Mesenchymal stem cell (in vitro differentiated cells and primary cell): Measurements from ENCODE around the gene MERTK. TPM values are rescaled to one million over a fixed set of nuclear protein-coding genes. Genes with fewer than 3 reads are reported as not detected.
"Not testable (repeated sequence)": the region's sequence is repeated elsewhere in the genome, so short reads cannot be mapped to it uniquely, and the experiment has no call there.

ENCODE experiments used
- DNase-seq: peaks from one replicate; pipeline ENCODE4 v3.0.0-alpha.2; 2013
- H2AFZ ChIP-seq: one replicate; pipeline ENCODE4 v1.6.1; 2013; ENCODE audit warnings: low read depth, mild to moderate bottlenecking, control low read depth, inconsistent platforms, low read length, moderate library complexity
- H2AK5ac ChIP-seq: 2 replicates; pipeline ENCODE4 v1.6.1; 2013; ENCODE audit warnings: low read length, moderate library complexity, mild to moderate bottlenecking, inconsistent platforms; ENCODE audit not compliant: severe bottlenecking
- H2BK120ac ChIP-seq: one replicate; pipeline ENCODE4 v1.6.1; 2013; ENCODE audit warnings: low read depth, mild to moderate bottlenecking, inconsistent platforms, low read length, moderate library complexity
- H2BK12ac ChIP-seq, 2 experiments: one replicate each; pipeline ENCODE4 v1.6.1; 2013; ENCODE audit warnings: inconsistent platforms in 2 of 2, low read length in 2 of 2, mild to moderate bottlenecking in 2 of 2, moderate library complexity in 2 of 2, control low read depth in 1 of 2
- H2BK15ac ChIP-seq: one replicate; pipeline ENCODE4 v1.6.1; 2013; ENCODE audit warnings: mild to moderate bottlenecking, low read depth, inconsistent platforms; ENCODE audit not compliant: poor library complexity, severe bottlenecking
- H2BK5ac ChIP-seq: 2 replicates; pipeline ENCODE4 v1.6.1; 2013; ENCODE audit warnings: low read depth, mild to moderate bottlenecking, low read length, control low read depth, inconsistent platforms; ENCODE audit not compliant: poor library complexity, severe bottlenecking
- H3K14ac ChIP-seq, 2 experiments: one replicate each; pipeline ENCODE4 v1.6.1; 2013; ENCODE audit warnings: inconsistent platforms in 2 of 2, low read length in 2 of 2, control low read depth in 1 of 2, mild to moderate bottlenecking in 1 of 2, moderate library complexity in 1 of 2
- H3K18ac ChIP-seq, 2 experiments: one replicate each; pipeline ENCODE4 v1.6.1; 2013; ENCODE audit warnings: inconsistent platforms in 2 of 2, low read length in 2 of 2, control low read depth in 1 of 2, low read depth in 1 of 2, mild to moderate bottlenecking in 1 of 2
- H3K23ac ChIP-seq, 2 experiments: one replicate each; pipeline ENCODE4 v1.6.1; 2013; ENCODE audit warnings: inconsistent platforms in 2 of 2, low read length in 2 of 2, mild to moderate bottlenecking in 2 of 2, moderate library complexity in 2 of 2, control low read depth in 1 of 2
- H3K27ac ChIP-seq: 2 replicates; pipeline ENCODE4 v1.5.1; 2013; ENCODE audit warnings: mild to moderate bottlenecking, moderate library complexity, low read length, control low read depth, inconsistent platforms; ENCODE audit not compliant: poor library complexity, severe bottlenecking
- H3K27me3 ChIP-seq, 2 experiments: 2 replicates each; pipeline versions ENCODE4 v1.6.1 to v1.7.0; 2013; ENCODE audit warnings: low read length in 2 of 2, mild to moderate bottlenecking in 2 of 2, moderate library complexity in 2 of 2, control low read depth in 1 of 2, inconsistent platforms in 1 of 2; ENCODE audit not compliant: control insufficient read depth in 1 of 2, insufficient read depth in 1 of 2
- H3K36me3 ChIP-seq, 2 experiments: 2 replicates each; pipeline versions ENCODE4 v1.6.1 to v1.7.0; 2013; ENCODE audit warnings: low read length in 2 of 2, control low read depth in 1 of 2, inconsistent platforms in 1 of 2, low read depth in 1 of 2, mild to moderate bottlenecking in 1 of 2; ENCODE audit not compliant: insufficient read depth in 2 of 2, control insufficient read depth in 1 of 2
- H3K4ac ChIP-seq, 2 experiments: one replicate each; pipeline ENCODE4 v1.6.1; 2013; ENCODE audit warnings: inconsistent platforms in 2 of 2, low read length in 2 of 2, mild to moderate bottlenecking in 2 of 2, moderate library complexity in 2 of 2, control low read depth in 1 of 2, low read depth in 1 of 2
- H3K4me1 ChIP-seq: 2 replicates; pipeline ENCODE4 v1.6.1; 2013; ENCODE audit warnings: low read depth, low read length, control low read depth; ENCODE audit not compliant: control insufficient read depth, insufficient read depth
- H3K4me2 ChIP-seq: 2 replicates; pipeline ENCODE4 v1.6.1; 2013; ENCODE audit warnings: low read length, mild to moderate bottlenecking, inconsistent platforms; ENCODE audit not compliant: poor library complexity, severe bottlenecking
- H3K4me3 ChIP-seq, 2 experiments: 2 replicates each; pipeline versions ENCODE4 v1.5.1 to v1.7.0; 2013; ENCODE audit warnings: low read length in 2 of 2, mild to moderate bottlenecking in 2 of 2, control low read depth in 1 of 2, low read depth in 1 of 2; ENCODE audit not compliant: insufficient read depth in 1 of 2
- H3K79me1 ChIP-seq: replicated peaks from 2 replicates; pipeline ENCODE4 v1.6.1; 2013; ENCODE audit warnings: mild to moderate bottlenecking, control low read depth, low read length, inconsistent platforms; ENCODE audit not compliant: poor library complexity, severe bottlenecking
- H3K9ac ChIP-seq: 2 replicates; pipeline ENCODE4 v1.7.0; 2013; ENCODE audit warnings: mild to moderate bottlenecking, low read length, moderate library complexity
- H3K9me3 ChIP-seq: 2 replicates; pipeline ENCODE4 v1.7.0; 2013; ENCODE audit warnings: mild to moderate bottlenecking, low read length; ENCODE audit not compliant: control insufficient read depth
- H4K8ac ChIP-seq: one replicate; pipeline ENCODE4 v1.6.1; 2013; ENCODE audit warnings: inconsistent platforms, mild to moderate bottlenecking, low read length, moderate library complexity
- H4K91ac ChIP-seq: one replicate; pipeline ENCODE4 v1.6.1; 2013; ENCODE audit warnings: mild to moderate bottlenecking, low read length, inconsistent platforms
- WGBS: methylation state at CpG from one replicate; pipeline ENCODE4 v1.1.7; 2013; ENCODE audit warnings: mixed read lengths; 5-methylcytosine and 5-hydroxymethylcytosine counted together
- polyA plus RNA-seq, 2 experiments: library from polyadenylated mRNA; stranded (reverse); fragments of 200-250 nt; gene quantifications; one replicate each; pipeline ENCODE4 v1.2.3, GENCODE V29; 2013

MERTK gene
- 2.6 TPM for polyA plus RNA-seq (2013, experiment 1 of 2)
- polyA plus RNA-seq (2013, experiment 2 of 2), result 2.7 TPM

DNA sequence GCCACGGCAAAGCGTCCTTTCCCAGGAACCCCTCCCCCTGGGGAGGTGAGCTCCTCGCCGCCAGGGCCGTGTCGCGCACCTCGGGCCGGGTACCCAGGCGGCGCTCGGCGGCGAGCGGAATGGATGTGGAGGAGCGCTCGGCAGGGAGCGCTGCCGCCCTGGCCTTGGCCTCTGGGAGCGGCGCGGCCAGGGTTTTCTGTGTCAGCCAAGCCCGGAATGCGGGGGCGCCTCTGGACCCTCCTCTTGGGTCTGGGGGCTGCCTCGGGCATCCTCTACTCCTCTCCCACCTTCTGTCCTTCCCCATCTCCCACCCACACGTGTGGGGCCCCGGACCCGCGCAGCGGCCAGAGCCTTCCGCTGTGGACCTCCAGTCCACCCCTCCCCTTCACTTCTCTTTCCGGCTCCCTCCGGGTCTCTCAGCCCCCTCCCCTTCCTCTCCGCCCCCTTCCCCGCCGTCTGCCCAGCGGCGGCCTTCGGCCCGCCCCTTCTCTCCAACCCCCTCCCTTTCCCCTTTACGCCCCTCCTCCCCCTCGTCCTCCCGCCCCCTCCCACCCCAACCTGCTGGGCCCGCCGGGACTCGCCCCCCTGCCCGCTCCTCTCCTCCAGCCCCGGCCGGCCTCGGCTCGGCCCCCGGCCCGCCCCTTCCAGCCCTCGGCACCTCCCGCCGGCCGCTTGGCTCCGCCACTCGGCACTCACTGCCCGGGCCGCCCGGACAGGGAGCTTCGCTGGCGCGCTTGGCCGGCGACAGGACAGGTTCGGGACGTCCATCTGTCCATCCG lies at the start of gene MERTK:
Gene MERTK (plus strand): TSS at position 684 of the 779 bp plus-strand sequence. CDS start 129 bp downstream, outside the sequence.
- Histone ChIP-seq H2BK15ac (peak within 1 kb of the TSS; percentile 60), H4K8ac (peak within 1 kb of the TSS; percentile 81), H3K14ac (peak within 1 kb of the TSS in 1 of 2 experiments; percentile 97), H2BK120ac (peak within 1 kb of the TSS; percentile 64), H2BK12ac (peak within 1 kb of the TSS in 1 of 2 experiments; percentile 97), H3K18ac (peak within 1 kb of the TSS; percentile 37 to 88), H3K9me3 (no peaks in the 10 kb centered on the region), H2AK5ac (peak within 1 kb of the TSS; percentile 74), H3K23ac (peak within 1 kb of the TSS in 1 of 2 experiments; percentile 76), H3K79me1 (peaks cover 6% of the 10 kb centered on the region), H3K27me3 (peaks cover 0 to 40% of the 10 kb centered on the region in 2 experiments), H3K4me3 (peak within 1 kb of the TSS; percentile 75 to 78), H4K91ac (peak within 1 kb of the TSS; percentile 57), H3K9ac (peak within 1 kb of the TSS; percentile 75), H3K36me3 (no peaks in the 10 kb centered on the region), H2AFZ (peak within 1 kb of the TSS; percentile 96), H3K27ac (peak within 1 kb of the TSS; percentile 93), H3K4me1 (peaks cover 11% of the 10 kb centered on the region), H2BK5ac (peak within 1 kb of the TSS; percentile 85), H3K4ac (peak within 1 kb of the TSS; percentile 57 to 87), H3K4me2 (peak within 1 kb of the TSS; percentile 85)
- DNase-seq, result peak; percentile 89
- WGBS, result under 1% methylated on average over 52 of the region's 71 CpGs

DNA sequence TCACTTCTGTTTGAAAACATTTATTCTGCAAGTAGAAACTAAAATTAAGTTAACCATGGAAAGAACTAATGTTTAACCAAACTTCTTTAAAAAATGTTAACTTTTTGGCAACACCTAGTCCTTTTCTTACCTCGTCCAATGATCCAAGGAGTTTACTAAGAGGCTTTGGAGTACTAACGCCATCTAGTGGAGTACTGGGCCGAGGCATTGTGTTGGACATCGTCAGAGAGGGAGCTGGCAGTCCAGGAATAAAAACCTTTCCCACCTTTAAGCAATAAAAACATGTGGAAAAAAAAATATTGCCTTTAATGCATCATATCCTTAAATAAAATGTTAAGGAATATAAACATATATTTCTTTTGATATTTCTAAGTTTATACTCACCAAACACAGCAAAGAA lies 47.8 kb upstream of the MERTK start:
- peaks cover 0 to 11% of the 10 kb centered on the region in 2 experiments for H3K36me3 ChIP-seq
- H3K4me3 ChIP-seq, H4K91ac ChIP-seq, H2AK5ac ChIP-seq, H3K18ac ChIP-seq, H3K9ac ChIP-seq, H3K4ac ChIP-seq, H3K27me3 ChIP-seq, H3K23ac ChIP-seq, H2AFZ ChIP-seq, H3K14ac ChIP-seq, H3K4me1 ChIP-seq, H3K4me2 ChIP-seq, H4K8ac ChIP-seq, H3K79me1 ChIP-seq, H2BK5ac ChIP-seq, H2BK12ac ChIP-seq, H3K27ac ChIP-seq, H2BK120ac ChIP-seq, H3K9me3 ChIP-seq, H2BK15ac ChIP-seq: not testable (repeated sequence)
- WGBS, result no CpG with 5 or more reads among the region's 4 CpGs
- peak; percentile 19 for DNase-seq

DNA sequence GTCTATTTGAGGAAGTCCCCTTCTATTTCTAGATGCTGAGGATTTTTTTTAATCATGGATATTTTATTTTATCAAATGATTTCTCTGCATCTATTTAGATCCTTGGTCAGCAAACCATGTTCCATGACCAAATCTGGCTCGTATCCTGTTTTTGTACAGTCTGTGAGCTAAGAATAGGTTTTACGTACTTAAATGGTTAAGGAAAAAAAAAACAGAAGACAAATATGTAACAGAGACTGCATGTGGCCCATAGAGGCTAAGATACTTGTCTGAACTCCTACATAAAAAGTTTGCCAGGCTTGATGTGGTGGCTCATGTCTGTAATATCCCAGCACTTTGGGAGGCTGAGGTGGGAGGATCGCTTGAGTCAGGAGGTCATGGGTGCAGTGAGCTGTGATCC lies 45.9 kb upstream of the MERTK start:
- H2AFZ ChIP-seq, H3K9ac ChIP-seq, H4K8ac ChIP-seq, H3K9me3 ChIP-seq, H3K79me1 ChIP-seq, H2BK5ac ChIP-seq, H3K4ac ChIP-seq, H2BK120ac ChIP-seq, H2BK12ac ChIP-seq, H3K14ac ChIP-seq, H3K27me3 ChIP-seq, H3K4me2 ChIP-seq, H4K91ac ChIP-seq, DNase-seq, H2BK15ac ChIP-seq, H3K18ac ChIP-seq, H3K4me3 ChIP-seq, H3K23ac ChIP-seq, H2AK5ac ChIP-seq, H3K4me1 ChIP-seq, H3K27ac ChIP-seq: not testable (repeated sequence)
- WGBS, result 100% methylated on average over 1 of the region's 3 CpGs
- H3K36me3 ChIP-seq, result peaks cover 0 to 15% of the 10 kb centered on the region in 2 experiments

DNA sequence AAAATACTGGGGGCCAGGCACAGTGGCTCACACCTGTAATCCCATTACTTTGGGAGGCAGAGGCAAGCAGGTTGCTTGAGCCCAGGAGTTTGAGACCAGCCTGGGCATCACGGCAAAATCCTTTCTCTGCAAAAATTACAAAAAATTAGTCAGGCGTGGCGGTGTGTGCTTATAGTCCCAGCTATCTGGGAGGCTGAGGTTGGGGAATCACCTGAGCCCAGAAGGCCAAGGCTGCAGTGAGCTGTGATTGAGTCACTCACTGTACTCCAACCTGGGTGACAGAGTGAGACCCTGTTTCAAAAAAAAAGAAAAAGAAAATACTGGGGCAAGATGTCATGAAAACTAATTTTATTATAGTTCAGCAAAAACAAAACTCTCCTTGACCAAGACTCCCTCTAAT lies 38.4 kb upstream of the MERTK start:
- not testable (repeated sequence) for H3K27ac ChIP-seq, H2AFZ ChIP-seq, H2BK12ac ChIP-seq, H3K4me2 ChIP-seq, H2AK5ac ChIP-seq, DNase-seq, H3K79me1 ChIP-seq, H3K18ac ChIP-seq, H4K91ac ChIP-seq, H3K4me1 ChIP-seq, H3K4me3 ChIP-seq, H3K14ac ChIP-seq, H3K27me3 ChIP-seq, H2BK5ac ChIP-seq, H2BK15ac ChIP-seq, H3K4ac ChIP-seq, H3K9ac ChIP-seq, H3K23ac ChIP-seq, H4K8ac ChIP-seq, H3K9me3 ChIP-seq, H2BK120ac ChIP-seq
- 57% methylated on average over 2 of the region's 3 CpGs for WGBS
- H3K36me3 ChIP-seq, result peaks cover 4 to 19% of the 10 kb centered on the region in 2 experiments
